Suppressor macrophage treated with lipopolysaccharide for 4 hours (primary cell): ENCODE data around the gene CEP135.

Experiments used
- DNase-seq: peaks from one replicate; pipeline ENCODE4 v3.0.0-alpha.2; 2020

The CEP135 gene

GRCh38 chr4:56082829-56083228, 134.1 kb downstream of the CEP135 start:
- DNase-seq, result no peak
